Fibroblast of skin of back (primary cell): ENCODE measurements around the gene PANX1. TPM values are rescaled to one million over a fixed set of nuclear protein-coding genes. Genes with fewer than 3 reads are reported as not detected.
A peak's percentile ranks its signal among the peaks of the same experiment; 100 is the strongest.
"Not testable (repeated sequence)": the region's sequence is repeated elsewhere in the genome, so short reads cannot be mapped to it uniquely, and the experiment has no call there.

Experiments
- DNase-seq: peaks from one replicate; pipeline ENCODE4 v3.0.0-alpha.2; 2013
- polyA plus RNA-seq, 2 experiments: library from polyadenylated mRNA; unstranded; fragments of 120-200 nt; gene quantifications; one replicate each; pipeline ENCODE4 v1.2.1, GENCODE V29; 2013; ENCODE audit not compliant: insufficient read length in 2 of 2

Gene PANX1
- polyA plus RNA-seq (2013, experiment 1 of 2; ENCODE audit: insufficient read length) = 29.7 TPM
- polyA plus RNA-seq (2013, experiment 2 of 2; ENCODE audit: insufficient read length) = 26.8 TPM

GRCh38 chr11:94128746-94129511 lies at the start of gene PANX1:
TSS of gene PANX1 (plus strand) at chr11:94128841. CDS start at chr11:94129313, 472 bp downstream.
- peak; percentile 85 for DNase-seq

GRCh38 chr11:94084164-94084563 lies 44.5 kb upstream of the PANX1 start:
- DNase-seq = no peak

DNA sequence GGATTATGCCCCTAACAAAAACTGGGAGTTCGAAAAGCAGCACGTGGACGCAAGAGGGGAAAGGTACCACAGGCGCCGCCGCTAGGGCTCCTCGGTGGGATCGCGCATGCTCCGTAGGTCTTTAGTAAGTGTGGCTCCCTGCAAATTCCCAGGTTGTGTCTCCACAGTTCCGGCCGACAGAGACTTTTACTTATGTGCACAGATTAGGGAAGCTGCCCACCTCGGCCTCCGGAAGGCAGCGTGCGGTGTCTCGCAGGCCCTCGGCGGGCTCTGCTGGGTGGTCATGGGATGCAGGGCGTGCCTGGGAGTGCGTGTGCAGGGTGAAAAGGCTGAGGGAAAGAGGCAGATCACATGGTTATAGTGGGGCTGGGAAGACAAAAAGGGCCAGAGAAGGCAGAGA lies 39.7 kb upstream of the PANX1 start:
- no peak for DNase-seq

GRCh38 chr11:94089341-94089740 lies 39.3 kb upstream of the PANX1 start:
- DNase-seq = no peak

- no peak for DNase-seq
Measured at GRCh38 chr11:94090401-94090800, 38.2 kb upstream of the PANX1 start.

DNA sequence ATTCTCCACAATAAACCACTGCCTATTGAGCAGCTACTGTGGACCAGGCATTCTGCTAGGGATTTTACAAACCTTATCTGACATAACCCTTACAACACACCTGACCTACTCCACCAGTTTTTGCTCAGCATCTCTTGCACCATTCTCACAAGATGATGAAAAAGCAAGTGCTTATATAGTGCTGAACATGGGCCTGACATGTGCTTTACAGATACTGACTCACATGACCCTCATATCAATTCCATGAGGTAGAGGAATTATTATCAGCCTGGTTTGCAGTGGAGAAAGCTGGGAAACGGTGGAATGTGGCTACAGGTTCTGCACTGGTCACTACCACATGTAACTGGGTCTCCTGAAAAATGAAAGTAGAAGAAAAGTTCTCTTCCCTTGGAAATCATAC lies 37.5 kb upstream of the PANX1 start:
- no peak for DNase-seq

- no peak for DNase-seq
Measured at GRCh38 chr11:94100253-94100652, 28.4 kb upstream of the PANX1 start.

- no peak for DNase-seq
Measured at GRCh38 chr11:94103471-94103870, 25.2 kb upstream of the PANX1 start.

DNA sequence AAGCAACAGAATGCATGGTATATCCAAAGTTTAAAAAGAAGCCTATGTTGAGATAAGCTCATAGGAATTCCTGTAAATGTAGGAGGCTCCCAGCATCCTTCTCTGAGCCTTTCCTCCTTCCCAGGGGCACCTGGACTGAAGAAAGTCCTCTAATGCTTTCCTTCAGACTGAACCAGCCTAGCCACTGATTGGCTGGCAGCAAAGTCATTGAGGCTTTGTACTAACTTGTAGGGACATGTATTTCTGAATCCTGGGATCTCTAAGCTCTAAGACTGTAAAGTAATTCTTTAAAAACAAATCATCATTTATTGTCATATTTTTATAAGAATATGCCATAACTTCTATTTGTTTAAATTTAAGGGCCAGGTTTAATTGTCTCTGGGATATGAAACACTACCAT lies 23.9 kb upstream of the PANX1 start:
- no peak for DNase-seq

DNA sequence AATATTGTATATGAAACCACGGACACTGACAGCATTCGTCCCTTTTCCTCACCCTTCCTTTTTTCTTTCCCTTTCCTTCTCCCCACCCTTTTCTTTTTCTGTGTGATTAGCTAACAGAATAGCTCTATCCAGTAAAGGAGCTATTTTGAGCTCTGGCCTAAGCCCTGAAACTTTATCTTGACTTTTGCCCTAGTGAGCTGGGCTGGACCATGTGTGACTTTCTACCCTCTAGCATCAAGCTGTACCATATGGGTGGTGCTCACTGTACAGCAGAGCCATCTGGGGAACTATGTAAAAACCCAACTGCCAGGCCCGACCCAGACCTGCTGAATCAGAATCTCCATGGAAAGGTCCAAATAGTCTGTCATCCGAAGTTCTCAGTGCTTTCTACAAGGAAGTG lies 21.9 kb upstream of the PANX1 start:
- no peak for DNase-seq

- no peak for DNase-seq
Measured at GRCh38 chr11:94107363-94107762, 21.3 kb upstream of the PANX1 start.

GRCh38 chr11:94111241-94111640 lies 17.4 kb upstream of the PANX1 start:
- no peak for DNase-seq

DNA sequence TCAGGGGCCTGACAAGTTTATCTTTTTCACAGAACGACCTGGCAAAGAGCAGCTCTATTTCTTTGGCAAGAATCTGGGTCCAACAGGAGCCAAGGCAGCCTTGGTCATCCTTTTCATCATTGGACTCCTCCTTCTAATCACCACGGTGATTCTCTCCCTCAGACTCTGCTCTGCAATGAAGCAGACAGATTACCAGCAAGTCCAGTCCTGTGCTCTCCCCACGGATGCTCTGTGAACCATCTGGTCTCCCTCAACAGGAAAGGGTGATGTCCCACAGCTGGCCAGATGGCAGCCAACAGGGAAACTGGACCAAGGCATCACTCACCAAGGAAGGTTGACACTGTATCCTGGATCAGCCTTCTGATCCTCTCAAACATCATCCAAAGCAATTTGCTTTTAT lies 17.0 kb upstream of the PANX1 start:
- no peak for DNase-seq

DNA sequence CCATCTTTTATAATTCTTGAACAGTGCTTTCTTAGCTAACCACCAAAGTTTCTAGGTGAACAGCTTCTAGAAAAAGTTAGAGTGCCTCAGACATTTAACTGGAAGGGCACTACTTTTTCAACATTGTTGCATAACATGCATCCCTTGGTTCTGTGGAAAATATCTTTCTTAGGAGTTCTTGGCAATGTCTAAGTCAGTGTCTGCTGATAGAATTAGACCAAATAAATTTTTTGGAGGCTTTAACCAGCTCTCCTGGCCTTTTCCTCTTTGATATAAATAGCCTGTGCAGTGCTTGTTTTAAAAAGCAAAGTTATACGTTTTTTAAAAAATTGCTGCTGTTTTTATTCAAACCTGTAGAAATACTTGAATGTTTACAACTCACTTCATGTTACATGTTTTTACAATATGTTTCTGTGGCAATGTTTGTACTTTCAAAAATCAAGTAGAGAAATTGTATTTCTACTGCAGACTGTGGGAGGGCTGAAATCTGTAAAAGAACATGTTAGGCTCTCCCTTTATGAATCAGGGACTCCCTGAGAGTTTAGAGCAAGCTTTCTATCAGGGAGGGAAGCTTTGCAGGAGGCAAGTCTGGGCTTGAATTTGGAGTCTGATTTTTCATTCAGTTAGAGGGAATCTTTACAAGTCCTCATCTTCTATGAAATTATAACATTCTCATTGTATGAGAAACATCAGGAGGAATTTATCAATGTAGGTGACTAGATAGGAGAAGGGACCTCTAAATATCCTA lies 16.3 kb upstream of the PANX1 start:
- DNase-seq = no peak

GRCh38 chr11:94117197-94117574 lies 11.5 kb upstream of the PANX1 start:
- no peak for DNase-seq

DNA sequence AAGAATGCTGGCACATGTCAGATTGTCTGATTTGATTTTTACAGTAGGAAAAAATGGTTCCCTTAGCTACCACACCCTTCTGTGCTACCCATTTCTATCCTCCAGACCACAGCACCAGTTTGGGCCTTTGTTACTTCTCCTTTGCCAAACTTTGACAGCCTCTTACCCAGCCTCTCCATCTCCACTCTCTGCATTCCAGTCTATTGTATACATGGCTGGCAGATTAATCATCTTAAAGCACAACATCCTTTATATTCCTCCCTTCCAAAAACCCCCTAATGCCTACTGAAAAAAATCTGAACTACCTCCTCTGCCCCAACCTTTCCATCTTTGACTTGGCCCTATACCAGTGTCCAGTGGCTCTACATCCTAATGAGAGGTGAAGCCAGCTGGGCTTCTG lies 10.8 kb upstream of the PANX1 start:
- DNase-seq = peak; percentile 74

DNA sequence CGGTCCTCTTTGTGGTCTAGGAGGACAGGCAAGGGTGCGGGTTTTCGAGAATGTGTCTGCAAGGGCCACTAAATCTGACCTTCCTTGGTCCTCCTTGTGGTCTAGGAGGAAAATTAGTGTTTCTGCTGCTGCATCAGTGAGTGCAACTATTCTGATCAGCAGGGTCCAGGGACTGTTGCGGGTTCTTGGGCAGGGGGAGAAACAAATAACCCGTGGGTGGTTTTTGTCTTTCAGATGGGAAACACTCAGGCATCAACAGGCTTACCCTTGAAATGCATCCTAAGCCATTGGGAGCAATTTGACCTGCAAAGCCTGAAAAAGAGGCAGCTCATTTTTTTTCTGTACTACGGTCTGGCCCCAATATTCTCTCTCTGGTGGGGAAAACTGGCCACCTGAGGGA lies 9.0 kb upstream of the PANX1 start:
- not testable (repeated sequence) for DNase-seq

DNA sequence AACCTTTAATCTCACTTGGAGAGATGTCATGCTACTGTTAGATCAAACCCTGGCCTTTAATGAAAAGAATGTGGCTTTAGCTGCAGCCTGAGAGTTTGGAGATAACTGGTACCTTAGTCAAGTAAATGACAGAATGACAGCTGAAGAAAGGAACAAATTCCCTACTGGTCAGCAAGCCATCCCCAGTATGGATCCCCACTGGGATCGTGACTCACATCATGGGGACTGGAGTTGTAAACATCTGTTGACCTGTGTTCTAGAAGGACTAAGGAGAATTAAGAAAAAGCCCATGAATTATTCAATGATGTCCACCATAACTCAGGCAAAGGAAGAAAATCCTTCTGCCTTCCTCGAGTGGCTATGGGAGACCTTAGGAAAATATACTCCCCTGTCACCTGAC lies 8.1 kb upstream of the PANX1 start:
- DNase-seq = not testable (repeated sequence)

GRCh38 chr11:94120946-94121345 lies 7.7 kb upstream of the PANX1 start:
- peak; percentile 50 for DNase-seq

DNA sequence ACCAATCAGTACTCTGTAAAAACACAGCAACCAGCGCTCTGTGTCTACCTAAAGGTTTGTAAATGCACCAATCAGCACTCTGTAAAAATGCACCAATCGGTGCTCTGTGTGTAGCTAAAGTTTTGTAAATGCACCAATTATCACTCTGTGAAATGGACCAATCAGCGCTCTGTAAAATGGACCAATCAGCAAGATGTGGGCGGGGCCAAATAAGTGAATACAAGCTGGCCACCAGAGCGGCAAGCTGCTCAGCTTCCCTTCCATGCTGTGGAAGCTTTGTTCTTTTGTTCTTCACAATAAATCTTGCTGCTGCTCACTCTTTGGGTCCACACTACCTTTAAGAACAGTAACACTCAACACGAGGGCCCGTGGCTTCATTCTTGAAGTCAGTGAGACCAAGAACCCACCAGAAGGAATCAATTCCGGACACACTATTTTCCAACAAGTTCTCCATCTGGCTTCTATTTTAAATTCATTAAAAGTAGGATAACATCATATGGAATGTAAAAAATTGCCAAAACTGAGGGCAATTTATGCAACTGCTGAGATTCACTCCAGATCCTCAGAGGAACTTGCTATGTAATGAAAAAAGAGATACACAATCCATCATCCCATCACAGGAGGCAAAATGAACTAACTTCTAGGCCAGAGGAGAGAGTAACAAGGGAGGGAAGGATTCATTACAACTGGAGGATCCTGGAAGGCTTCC lies 3.1 kb upstream of the PANX1 start:
- DNase-seq = no peak

GRCh38 chr11:94127638-94128037 lies 1.0 kb upstream of the PANX1 start:
- no peak for DNase-seq

DNA sequence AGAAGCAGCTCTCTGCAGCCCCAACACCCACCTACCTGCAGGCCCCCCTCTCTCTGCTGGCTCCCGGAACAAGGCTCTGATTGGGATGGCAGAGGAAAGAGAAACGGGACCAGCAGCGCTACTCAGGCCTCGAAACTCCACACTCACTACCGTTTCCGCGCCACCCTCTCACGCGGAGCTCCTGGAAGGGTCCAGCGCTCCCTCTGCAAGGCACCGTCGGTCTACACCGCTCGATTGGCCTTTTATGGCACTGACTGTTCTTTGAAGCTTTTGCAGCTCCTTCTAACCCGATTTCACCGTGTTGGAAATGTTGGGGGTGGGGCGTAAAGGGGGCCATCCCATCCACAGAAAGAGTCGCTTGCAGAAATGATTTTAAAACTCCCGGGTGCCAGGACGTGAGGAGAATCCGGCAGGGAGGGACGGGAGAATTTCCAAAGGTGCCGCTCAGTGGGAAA lies 323 bp upstream of the PANX1 start:
- no peak for DNase-seq
